Daoy (cell line): ENCODE results near the gene GFRA1. TPM values are rescaled to one million over a fixed set of nuclear protein-coding genes. Genes with fewer than 3 reads are reported as not detected.

Experiments used
- DNase-seq: peaks from one replicate; pipeline ENCODE4 v3.0.0-alpha.2; 2015; ENCODE audit warnings: low read depth
- total RNA-seq: library from RNA; depleted of rRNA; stranded (reverse); fragments of >200 nt; shearing (Covaris generic); gene quantifications from 2 replicates; pipeline ENCODE4 v1.2.3, GENCODE V29; 2014

GFRA1 gene
- total RNA-seq, 1 experiment from 2014 or later = 1.1 TPM

DNA sequence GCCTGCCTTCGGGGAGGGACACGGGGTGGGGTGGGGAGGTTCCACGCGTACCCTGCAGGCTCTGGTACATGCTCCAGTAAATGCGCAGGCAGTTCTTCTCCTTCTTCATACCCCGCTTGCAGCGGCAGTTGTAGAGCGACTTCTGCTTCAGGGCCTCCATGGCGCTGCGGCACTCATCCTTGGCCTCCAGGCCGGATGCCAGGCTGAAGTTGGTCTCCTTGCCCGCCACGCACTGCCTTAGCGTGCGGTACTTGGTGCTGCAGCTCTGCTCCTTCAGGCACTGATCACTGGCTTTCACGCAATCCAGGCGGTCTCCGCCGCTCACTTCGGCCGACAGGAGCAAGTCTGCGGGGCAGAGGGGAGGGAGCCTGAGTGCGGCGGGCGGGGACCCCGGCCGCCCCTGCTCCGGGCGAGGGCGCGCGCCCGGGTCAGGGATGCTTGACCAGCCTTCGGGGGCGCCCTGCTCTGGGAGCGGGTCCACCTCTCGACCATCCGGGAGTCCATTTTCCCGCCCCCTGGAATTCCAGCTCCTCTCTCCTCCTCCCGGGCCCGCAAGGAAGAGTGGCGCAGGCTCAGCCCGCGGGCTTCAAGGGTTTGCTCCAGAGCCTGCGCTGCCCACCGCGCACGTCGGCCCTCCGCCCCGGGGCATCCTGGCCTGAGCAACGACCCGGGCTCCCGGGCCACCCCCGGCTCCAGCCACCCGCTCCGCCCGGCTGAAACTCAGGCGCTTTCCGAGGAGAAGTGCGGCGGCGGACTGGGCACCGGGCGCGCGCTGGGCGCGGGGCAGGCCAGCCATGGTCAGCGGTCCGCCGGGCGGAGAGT is 2.0 kb downstream of the GFRA1 start:
- peak; percentile 6 for DNase-seq

DNA sequence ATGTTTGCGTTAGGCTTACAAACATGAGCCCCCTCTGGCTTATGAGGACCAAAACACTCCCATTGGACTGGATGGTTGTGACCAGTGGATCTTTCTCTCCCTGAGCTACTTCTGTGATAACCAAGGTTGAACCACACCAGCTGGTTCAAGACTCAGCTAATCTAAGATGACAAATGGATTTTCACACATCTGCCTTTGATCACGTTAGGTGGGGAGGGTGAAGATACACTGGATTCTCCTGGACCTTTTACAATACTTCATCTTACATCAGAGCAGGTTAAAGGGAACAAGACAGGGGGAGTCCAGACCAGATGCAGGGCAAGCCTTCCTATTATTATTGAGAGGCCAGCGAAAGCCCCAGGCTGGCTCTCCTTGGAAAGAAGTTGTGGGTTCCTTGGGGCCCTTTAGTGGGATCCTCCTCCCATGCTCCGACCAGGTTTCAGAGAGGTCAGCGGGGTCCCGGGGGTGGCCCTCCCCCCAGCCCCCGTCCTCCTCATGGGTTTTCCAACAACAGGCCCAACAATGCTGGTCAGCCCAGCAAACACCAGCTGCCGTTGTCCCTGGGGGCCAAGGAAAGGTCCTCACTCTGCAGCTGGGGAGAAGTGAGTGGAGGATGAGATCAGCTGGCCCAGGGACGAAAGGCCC is 2.8 kb downstream of the GFRA1 start:
- no peak for DNase-seq

DNA sequence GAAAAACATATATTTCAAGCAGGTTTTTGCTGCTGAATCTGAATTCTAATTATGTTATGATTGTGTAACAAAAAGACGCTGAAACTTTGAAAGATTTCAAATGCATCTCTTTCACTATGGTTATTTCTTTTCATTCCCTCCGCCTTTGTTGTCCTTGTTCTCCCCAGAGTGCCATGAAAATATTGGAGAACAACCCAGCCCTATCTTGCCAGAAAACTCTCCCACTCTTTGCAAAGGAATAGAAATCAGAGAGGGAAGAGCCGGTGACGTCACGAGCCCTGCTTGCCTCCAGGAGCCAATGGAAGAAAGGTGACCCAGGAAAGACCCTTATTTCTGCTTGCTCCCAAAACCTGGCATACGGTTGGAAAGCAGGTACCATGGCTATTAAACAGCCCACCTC is 3.4 kb downstream of the GFRA1 start:
- peak; percentile 13 for DNase-seq

DNA sequence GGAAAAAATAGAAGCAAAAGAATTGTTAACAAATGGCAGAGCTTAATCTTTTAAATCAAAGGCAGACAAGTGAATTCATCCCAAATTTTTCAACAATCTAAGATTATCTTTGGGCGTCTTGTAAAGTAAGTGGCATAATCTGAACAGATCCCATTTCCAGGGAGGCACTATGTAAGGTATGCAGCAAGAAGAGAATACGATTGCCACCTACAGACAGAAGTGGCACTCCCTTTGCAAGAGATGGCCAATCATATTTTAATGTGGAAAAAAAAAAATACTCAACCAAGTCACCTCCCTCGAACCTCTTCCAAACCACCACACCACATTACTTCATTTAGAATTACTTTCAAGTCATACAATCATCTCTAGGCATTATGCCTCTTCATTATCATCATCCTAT is 4.0 kb downstream of the GFRA1 start:
- peak; percentile 15 for DNase-seq

DNA sequence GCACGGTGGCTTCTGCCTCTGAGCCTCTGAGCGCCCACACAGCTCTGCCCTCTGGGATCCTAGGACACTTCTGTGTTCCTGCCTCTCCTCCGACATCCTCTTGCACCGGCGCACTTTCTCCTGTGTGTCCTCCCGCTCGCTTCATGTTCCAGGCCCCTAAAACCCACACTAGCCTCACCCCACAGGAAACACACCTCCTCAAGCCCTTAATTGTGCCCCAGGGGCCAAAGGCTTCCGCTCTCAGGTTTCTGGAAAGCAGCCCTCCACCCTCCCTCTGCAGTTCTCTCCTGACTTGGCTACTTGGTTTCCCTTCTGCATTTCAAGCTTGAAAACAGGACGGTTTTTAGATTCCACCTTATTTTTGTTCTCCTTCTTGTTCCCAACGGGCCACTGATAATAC is 7.3 kb downstream of the GFRA1 start:
- peak; percentile 15 for DNase-seq

DNA sequence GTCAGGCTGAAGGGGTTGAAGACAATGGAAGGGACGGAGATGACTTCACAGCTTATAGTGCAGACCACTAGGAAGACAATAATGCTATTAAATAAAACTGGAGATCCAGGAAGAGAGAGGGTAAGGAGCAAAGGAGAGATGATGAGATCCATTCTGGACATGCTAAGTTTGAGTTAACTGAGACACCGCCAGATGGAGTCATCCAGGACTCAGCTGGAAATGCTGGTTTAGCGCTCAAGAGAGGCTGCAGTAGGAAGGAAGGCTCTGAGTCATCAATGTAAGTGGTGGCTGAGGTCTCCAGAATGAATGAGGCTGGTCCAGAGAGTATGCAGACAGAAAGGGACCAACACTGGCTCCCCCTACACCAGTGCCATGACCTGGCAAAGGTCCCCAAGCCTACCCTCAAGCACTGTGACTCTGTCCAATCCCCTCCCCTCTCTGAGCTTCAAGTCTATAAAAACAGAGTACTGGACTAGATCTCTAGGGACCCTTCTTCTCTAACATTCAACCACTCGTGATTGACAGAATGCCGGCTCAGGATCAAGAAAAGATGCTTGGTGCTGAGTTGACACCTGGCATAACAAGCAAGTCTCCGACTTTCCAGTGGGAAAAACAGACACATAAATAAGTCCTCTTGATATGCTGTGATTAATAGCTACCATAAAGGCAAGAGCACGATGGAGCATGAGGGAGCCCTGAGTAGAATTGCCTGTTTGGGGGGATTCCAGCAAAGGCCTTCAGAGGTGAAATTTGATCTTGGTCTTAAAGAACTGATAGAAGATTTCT is 8.9 kb downstream of the GFRA1 start:
- DNase-seq = peak; percentile 48

DNA sequence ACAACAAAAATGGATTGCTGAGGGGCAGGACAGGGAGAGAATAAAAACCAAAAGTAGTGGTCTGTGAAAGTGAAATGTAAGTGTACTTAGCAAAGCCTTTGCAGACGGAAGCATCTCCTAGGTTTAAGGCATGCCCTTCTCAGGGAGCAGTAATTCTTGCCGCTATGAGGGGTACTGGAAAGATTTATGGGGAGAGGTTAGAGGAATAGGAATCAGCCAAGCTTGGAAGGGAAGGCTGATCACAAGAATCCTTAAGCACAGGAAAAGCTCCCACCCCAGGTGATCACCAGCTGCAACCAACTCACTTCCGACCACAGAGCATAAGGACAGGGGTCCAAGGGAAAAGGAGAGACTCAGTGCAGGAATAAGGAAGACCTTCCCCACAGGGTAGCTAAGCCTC is 10.3 kb downstream of the GFRA1 start:
- DNase-seq = no peak

DNA sequence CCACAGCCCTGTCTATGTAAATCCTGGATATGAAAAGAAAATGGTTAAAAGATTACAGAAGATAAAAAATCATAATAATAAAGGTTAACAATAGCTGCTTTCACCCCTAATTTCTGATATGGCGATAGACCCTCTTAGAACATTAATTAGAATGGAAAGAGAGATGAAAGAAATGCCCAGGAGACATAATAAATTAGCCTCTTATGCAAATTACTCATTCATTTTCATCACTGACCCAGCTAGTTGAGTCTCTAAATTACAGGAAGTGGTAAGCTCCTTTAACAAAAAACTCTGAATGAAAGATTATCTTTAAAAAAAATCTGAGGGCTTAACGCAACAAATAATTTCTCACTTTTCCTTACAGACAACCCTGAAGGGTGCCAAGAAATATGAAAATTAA is 12.4 kb downstream of the GFRA1 start:
- no peak for DNase-seq

DNA sequence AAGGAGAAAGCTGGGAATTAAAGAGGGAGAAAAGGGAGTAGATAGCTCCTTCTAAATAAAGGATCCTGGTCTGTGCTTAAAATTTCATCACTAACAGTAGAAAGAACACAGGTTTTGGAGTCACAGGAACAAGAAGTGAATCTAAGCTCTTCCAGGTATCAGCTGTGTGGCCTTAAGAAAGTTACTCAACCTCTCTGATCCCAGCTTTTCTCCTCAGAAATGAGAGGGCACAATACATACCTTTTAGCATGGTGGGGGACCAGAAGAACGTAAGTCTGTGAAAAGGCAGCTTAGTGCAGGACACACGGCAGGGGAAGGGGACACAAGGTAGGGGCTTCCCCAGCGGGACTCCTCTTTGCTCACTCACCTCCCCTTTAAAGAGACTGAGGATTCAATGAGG is 13.4 kb downstream of the GFRA1 start:
- no peak for DNase-seq

DNA sequence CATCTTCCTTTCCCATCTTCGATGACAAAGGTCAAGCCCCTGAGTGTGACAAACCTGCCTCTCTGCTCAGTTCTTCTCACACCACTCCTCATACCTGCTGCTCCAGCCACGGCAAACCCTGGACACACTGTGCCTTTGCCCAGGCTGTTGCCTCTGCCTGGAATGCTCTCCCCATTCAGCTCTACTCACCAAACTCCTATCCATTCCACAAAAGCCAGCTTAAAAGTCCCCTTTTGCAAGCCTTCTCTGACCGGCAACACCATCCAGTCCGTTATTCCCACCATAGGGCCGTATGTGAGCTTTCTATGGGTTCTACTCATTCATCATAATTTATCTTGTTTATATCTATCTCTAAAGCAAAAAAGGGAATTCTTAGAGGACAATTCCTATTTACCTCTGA is 15.2 kb downstream of the GFRA1 start:
- DNase-seq = no peak

DNA sequence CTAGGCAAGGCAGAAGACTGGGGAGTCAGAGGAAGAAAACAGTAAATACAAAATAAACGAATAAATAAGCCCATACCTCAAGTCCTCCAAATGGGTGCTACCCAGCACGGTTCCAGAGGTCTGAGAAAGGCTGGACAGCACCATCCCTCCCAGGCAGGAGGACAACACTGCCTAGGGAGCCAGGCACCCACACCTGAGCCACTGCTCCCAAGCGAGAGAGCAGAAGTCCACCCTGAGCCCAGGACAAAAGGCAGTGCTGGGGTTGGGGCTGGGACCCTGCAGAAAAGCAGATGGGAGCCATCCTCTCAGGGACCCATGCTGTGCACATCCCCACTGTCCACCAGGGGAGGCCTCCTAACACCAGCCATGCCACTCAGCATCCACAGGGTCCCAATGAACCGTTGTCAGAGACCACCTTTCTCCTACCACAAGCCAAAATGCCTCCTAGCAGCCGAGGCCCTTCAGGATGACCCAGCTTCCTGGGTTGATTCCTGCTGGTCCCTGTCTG is 16.2 kb downstream of the GFRA1 start:
- DNase-seq = no peak

DNA sequence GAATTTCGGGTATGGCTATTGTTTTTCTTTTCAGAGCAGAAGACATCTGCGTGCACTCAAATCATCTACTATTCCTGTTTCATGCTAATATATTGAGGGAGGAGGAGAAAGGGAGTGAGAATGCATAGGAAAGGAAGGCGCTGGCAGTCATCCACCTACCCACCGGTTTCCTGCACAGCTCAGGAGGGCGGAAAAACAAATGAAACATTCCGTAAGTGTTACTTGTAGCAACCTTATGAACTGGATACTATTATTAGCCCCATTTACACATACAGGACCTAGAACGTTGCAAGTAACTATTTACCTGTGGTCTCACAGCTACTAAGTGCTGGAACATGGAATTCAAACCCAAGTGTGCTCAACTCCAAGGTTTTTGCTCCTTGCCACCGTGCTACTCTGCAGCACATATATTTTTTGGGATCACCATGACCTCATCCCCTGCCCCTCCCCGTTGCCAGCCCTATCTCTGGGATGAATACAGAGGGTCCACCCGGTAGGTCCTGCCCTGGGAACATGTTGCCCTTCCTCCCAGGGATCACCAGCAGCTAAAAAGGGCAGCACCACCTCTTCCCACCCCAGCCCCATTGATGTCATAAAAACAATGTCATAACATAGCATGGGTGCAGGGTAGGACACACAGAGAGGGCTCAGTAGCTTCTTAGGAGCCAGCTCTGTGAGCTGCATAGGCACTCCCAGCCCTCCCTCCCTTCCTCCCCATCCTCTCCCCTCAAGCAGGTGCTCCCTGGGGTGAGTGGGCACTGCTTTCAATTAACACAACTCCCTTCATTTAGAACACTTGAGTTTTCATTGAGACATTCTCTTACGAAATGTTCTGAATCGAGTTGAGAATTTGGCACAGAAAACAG is 16.9 kb downstream of the GFRA1 start:
- peak; percentile 43 for DNase-seq

DNA sequence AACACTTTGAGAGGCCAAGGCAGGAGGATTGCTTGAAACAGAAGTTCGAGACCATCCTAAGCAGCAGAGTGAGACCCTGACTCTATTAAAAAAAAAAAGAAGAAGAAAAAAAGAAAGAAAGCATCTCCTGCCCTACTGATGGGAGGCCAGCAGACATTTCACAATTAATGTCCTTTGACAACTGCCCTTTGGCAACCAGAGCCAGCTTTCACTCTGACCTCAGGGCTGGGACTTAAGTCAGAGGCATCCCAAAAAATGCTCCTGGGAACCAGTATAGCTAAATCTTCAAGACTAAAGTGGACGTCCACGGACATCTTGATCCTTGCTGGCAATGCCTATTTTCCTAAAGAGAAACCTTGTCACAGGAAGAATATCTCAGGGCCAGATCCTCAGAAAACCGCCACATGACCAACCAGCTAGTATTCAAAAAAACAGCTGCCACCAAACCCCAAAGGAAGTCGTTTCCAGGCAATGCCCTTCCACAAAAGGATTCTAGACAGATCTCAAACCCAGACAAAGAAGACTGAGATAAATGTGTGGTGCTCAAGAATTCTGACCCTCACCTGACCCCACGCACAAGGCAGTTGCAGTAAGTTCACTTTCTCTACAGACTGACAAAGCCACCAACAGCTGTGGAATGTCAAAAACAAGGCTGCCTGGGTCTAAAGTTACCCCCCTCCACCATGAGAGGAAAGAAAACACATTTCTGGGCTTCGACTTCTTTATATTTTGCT is 18.4 kb downstream of the GFRA1 start:
- no peak for DNase-seq

DNA sequence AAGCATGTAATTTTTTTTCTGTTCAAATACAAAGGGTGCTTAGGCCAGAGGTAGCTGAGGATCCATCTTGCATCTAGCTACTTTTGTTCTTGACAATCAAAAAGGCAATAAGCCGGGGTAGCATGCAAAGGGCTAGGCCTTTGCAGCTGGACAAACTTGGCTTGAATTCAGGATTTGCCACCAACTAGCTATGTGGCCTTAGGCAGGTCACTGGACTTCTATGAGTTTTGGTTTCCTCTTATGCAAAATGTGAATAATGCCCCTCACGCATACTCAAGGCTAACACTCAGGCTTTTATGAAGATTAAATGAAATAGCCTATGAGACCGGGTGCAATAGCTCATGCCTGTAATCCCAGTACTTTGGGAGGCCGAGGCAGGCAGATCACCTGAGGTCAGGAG is 19.3 kb downstream of the GFRA1 start:
- DNase-seq = no peak

DNA sequence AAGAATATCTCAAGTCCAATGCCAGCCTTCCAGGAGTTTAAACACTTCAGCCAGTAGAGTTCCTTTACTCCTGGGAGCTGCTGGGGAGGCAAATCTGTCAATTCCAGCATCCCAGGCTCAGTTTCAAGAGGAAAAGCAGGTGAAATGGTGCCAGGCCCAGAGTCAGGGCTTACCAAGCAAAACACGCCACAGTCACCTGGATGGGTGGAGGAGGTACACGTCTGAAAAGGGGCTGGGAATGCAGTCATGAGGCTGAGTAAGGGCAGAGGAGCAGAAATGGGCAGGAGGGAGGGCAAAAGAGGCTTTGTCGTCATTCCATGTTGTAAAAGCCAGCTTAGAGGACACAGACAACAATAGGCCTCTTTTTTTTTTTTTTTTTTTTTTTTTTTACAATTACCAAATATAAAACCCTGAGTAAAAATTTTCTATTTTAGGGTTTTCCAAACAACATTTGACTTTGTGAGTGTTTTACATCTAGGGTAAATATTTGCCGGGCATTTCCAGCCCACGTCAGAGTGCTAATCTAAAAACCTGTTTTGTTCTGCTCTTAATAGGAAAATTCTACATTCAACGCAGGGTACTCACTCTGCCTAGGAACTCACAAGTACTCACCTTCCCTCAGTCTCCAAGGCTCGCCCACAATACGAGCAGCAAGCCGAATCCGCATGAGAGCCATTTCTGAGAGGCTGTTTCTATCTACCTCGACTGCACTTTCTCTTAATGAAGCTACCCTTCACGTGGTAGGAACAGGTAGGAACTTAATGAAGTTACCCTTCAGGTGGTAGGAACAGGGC is 21.2 kb downstream of the GFRA1 start:
- no peak for DNase-seq

DNA sequence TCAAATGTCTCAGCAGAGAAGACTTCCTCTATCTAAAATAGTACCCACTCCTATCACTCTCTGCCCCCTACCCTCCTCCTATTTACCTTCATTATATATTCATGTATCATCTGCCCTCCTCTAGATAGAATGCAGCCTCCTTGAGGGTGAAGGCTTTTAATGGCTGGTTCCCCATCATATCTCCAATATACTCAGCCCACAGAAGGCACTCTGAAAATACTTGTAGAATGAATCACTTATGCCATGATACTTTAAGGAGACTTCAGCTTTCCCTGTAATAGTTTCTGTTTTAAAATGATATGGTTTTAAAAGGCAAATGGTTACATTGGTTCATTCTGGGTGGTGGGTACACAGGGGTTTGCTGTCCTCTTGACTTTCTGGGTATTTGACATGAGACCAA is 25.3 kb downstream of the GFRA1 start:
- no peak for DNase-seq

DNA sequence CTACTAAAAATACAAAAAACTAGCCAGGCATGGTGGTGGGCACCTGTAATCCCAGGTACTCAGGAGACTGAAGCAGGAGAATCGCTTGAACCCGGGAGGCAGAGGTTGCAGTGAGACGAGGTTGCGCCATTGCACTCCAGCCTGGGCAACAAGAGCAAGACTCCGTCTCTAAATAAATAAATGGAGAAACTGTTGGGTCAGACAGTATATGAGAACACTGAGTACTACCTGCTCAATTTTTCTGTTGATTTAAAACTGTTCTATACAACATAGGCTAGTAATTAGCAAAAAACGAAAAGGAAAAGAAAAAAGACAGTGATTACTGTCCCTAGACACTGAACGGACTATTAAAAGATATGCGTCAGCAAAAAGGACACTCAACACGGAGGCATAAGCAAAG is 26.7 kb downstream of the GFRA1 start:
- no peak for DNase-seq

DNA sequence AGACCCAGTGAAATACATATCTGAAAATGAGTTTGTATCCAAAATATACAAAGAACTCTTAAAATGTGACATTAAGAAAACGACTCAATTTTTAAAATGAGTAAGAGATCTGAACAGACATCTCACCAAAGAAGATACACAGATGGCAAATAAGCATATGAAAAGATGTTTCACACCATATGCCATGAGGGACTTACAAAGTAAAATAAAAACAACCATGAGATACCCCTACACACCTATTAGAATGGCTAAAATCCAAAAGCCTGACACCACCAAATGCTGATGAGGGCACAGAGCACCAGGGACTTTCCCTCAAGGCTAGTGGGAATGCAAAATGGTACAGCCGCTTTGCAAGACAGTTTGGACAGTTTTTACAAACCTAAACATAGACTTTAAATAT is 27.9 kb downstream of the GFRA1 start:
- no peak for DNase-seq

DNA sequence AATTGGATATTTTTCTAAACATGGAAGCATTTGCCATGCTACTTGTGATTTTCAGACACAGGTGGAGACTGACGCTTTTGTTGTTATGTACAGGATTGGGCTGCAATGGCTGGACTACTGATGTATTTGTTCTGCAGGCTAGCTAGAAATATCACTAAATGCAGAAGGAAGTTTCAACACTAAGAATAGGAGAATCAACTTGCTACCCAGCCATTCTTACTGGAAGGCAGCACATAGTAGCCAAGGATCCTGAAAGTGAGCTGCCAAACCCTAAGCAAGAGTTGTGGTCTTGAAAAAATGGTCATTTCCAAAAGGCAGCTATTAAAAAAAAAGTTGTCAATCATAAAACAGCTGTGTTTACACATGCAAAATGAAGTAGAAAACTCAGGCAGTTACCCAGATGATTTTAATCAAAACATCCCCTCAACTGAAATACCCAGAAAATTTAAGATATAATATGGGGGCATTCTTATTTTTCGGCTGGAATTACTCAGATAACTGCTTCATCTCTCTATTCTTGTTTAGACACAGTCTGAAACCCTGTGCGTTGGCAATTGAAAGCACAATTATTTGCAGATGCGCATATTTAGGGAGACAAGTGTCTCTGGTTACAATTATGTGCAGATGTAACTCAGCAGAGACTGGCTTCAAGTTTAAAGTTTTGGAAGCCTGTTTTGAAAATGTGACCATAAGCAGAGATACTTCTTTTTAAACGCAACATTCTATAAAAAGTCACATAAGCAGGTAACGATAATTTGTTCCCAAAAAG is 31.2 kb downstream of the GFRA1 start:
- no peak for DNase-seq
